ENCODE results near the gene SLC6A8.

Gene SLC6A8

GRCh38 chrX:153687121-153688039, at the start of gene SLC6A8:
SLC6A8 (plus strand) TSS chrX:153687926; CDS start chrX:153688575, 649 bp downstream.
- peak; percentile 83 for DNase-seq (ENCODE audit: low spot score)

DNA sequence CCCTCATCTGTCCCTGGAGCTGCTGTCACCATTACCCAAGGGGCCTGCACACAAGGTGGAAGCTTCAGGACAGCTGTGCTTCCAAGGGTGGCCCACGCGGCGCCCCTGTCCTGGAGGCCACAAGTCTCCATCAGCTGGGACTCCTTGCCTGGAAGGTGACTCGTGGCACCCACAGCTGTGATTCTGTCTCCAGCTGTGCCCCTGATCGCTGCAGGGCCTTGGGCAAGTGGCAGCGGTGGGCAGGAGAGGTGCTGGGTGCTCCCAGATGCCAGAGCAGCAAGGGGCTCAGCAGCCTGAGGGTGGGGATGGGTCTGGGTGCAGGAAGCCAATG, 49.7 kb upstream of the SLC6A8 start:
- no peak for DNase-seq (ENCODE audit: low spot score)

- DNase-seq (ENCODE audit: low spot score) = no peak
Measured at GRCh38 chrX:153638436-153639176, 49.1 kb upstream of the SLC6A8 start.

- no peak for DNase-seq (ENCODE audit: low spot score)
Measured at GRCh38 chrX:153639177-153640044, 48.3 kb upstream of the SLC6A8 start.

GRCh38 chrX:153640045-153640686, 47.6 kb upstream of the SLC6A8 start:
- no peak for DNase-seq (ENCODE audit: low spot score)

DNA sequence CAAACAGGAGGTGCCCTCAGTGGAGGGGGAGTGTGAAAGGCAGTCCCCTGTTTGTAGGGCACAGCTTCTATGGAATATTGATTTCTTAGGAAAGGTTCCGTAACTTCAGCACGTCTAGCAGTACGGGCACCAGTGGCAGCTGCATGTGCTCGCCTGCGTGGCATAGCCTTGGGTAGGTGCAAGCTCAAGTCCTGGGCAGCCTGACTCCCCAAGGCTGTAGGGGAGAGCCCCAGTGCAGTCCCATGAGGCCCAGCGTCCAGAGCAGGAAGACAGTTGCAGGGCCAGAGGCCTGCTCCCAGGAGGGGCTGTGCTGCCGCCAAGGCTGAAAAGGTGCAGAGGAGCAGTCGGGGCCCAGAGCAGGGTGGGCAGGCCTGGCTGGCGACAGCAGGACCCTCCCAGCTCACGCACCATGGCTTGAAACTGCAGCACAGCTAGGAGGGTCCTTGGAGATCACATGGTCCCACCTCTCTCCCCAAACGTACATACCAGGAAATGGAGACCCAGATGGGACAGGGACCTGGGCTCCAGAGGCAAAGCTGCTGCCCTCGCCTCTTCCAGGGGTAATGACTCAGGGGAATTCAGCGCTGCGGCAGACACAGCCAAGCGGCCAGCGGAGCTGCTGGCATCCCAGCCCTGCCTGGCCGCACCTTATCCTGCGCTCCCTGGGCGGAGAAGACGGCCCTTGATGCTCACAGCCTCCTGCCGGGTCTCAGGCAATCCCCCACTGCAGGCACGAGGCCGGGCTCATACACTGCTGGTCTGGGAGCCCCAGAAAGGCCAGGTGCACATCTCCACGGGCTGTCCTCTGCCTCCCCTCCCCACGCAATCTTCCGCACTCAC, 46.8 kb upstream of the SLC6A8 start:
- no peak for DNase-seq (ENCODE audit: low spot score)

GRCh38 chrX:153641627-153642026, 46.1 kb upstream of the SLC6A8 start:
- DNase-seq (ENCODE audit: low spot score) = no peak

DNA sequence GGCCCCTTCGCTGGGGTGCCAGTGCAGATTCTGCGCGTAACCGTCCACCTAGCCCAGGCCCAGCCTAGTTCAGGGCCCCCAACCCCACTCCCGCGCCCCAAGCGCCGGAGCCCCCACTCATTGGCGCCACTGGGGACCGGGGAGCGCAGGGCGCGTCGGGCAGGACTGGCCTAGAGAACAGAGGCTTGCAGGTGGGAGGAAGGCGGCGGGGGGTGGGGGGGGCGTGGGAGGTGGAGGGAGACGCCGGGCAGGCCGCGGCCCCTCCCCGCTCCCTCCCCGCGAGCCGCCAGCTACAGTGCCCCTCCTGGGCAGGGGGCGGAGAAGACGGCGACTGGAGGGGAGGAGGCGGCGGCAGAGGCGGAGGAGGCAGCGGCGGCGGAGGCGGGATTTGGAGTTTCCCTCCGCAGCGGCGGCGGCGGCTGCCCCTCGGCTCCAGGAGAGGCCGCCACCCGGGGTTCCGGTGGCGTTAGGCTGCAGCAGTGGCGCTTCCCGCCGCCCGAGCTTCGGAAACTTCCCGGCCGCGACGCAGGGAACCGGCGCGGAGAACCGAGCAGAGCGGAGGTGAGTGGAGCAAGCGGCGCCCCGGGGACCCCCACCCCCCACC, 45.6 kb upstream of the SLC6A8 start:
- DNase-seq (ENCODE audit: low spot score) = no peak

GRCh38 chrX:153642655-153643430, 44.9 kb upstream of the SLC6A8 start:
- no peak for DNase-seq (ENCODE audit: low spot score)

- DNase-seq (ENCODE audit: low spot score) = no peak
Measured at GRCh38 chrX:153643431-153644351, 44.0 kb upstream of the SLC6A8 start.

GRCh38 chrX:153644356-153645125, 43.2 kb upstream of the SLC6A8 start:
- no peak for DNase-seq (ENCODE audit: low spot score)

GRCh38 chrX:153645151-153645550, 42.6 kb upstream of the SLC6A8 start:
- DNase-seq (ENCODE audit: low spot score) = peak; percentile 23

GRCh38 chrX:153645921-153646488, 41.7 kb upstream of the SLC6A8 start:
- DNase-seq (ENCODE audit: low spot score) = peak; percentile 23

- DNase-seq (ENCODE audit: low spot score) = peak; percentile 65
Measured at GRCh38 chrX:153646620-153647373, 40.9 kb upstream of the SLC6A8 start, which contains the start of gene DUSP9. DUSP9 (plus strand) TSS chrX:153647203; CDS start chrX:153647954, 751 bp downstream.

GRCh38 chrX:153647461-153648357, 40.0 kb upstream of the SLC6A8 start:
- DNase-seq (ENCODE audit: low spot score) = peak; percentile 8
